GM10847 (cell line): ENCODE results near the gene MRPS10.

Experiments used
- POLR2A ChIP-seq: IDR thresholded peaks from 2 replicates; pipeline ENCODE4 v1.6.1; 2011; ENCODE audit not compliant: insufficient read length; ENCODE audit errors: extremely low read depth

Gene MRPS10

DNA sequence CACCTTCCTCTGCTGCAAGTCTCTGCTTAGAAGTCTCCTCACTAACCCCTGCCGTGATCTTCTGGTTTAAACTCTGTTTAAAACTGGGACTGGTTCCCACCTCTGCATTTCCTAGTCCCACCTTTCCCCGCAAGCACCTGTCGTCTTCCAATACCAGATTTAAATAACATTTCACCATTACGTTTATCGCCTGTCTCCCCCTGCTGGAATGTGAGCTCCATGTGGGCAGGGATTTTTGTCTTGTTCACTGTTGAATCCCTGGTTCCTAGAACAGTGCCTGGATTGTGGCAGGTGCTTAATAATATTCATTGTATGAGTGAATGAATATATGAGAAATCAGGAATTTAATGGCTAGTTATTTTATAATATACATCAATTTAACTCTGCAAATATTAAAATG is 41.8 kb downstream of the MRPS10 start:
- no peak for TF ChIP-seq POLR2A

DNA sequence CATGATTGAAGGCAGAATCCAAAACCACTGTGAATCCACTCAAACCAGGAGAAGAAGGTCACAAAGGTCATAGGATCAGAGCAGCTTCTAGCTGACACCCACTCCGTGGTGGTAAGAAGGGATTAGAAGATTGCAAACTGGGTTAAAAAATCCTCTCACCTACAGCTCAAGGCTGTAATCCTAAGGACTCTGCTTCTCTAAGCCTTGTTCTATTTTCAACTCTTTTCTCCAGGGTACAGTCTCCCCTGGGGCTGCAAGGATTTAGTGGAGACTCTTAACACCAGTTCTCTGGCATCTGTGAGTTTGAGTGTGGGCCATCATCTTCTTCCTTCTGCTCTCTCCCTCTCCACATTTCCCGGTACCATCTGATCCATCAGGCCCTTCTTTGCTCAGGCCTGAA is 44.6 kb downstream of the MRPS10 start, which contains the start of gene GUCA1A:
Gene GUCA1A, plus strand, starts transcription at position 264 of the 400 bp plus-strand sequence. CDS start 250 bp downstream, outside the sequence.
- no peak for TF ChIP-seq POLR2A

DNA sequence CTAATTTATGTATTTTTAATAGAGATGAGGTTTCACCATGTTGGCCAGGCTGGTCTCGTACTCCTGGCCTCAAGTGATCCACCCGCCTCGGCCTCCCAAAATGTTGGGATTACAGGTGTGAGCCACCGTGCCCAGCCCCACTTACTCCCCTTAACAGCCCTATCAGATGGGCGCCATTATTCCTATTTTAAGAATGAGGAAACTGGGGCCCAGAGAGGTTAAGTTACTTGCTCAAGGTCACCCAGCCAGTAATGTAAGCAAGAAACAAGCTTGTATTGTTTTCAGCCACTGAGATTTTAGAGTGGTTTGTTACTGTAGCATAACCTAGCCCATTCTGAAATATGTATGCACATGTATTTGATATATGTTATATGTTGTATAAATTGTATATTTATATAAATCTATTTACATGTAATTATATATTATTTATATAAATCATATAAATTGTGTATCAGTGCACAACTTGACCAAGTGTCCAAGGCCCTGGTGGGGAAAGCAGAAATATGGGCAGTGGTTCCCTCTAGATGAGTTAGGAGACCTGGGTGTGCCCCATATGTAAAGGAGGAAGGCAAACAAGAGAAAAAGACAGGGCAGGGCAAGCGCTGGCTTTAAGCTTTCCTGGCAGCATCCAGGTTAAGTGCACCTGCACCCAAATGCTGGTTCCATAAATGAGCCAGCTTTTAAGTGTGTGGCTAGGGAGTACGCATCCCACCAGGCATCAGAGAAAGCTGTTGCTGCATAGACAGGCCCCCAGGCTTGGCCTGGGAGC is 45.7 kb downstream of the MRPS10 start:
- TF ChIP-seq POLR2A = no peak

DNA sequence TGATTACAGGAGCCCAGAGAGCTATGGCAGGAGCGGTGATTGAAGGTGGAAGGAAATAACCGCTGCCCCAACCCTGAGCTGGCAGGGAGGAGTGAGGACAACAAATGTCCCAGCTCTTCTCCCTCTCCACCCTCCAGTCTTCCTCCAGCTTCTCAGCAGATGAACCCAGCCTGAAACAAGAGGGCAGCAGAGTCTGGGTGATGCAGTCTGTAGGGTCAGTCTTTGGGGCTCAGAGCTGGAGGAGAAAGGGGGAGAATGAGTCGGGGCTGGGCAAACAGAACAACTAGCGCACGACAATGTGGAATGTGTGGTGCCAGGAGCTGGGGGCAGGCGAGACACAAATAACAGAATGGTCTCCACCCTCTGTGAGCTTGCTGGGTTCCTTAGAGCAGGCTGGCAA is 49.0 kb downstream of the MRPS10 start:
- no peak for TF ChIP-seq POLR2A

DNA sequence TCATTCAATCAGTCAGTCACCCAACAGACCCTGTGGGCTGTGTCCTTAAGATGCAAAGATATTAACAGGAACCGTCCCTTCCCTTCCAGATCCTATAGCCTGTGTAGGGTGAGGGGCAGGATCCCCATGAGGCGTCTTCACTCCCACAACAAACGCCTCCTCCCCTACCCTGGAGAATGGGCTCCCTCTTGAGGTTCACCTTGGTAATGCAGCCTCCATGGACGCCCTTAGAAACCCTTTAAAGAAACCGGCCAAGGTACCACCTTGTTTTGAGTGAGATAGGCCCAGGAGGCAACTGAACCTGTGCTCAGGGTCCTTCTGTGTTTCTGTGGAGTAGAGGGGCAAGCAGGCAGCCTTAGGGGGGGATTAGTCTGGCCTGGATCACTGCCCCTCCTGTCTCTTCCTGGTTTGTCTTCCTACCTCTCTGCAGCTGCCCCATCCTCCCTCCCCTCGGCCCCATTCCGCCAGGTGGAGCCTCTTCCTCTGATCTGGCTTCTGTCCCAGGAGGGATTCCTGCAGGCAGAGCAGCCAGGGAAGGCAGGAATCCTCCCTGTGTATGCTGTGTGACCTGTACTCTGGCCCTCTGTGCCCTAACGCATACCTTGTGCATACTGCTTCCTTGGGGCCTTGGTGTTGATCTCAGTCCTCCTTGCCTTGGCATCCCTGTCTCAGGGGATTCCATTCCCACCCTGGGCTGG is 51.1 kb downstream of the MRPS10 start:
- no peak for TF ChIP-seq POLR2A

DNA sequence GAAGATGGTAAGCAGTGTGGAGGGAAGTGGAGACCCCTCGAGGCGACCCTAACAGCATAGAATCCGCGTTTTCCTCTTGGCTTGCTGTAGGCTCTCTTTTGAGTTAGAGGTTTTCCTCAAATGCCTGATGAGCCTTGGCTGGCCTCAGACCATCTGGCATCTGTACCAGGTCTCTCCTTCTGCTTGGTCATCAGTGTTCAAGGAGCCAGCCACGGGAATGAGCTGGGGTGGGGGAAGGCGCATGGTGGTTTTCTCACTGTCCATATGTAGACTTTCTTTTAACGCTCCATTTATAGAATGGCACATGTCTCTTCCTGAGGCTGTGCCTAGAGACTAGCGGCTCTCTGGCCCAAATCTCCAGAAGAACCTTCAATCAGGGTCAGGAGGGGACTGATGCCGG is 52.6 kb downstream of the MRPS10 start:
- no peak for TF ChIP-seq POLR2A

DNA sequence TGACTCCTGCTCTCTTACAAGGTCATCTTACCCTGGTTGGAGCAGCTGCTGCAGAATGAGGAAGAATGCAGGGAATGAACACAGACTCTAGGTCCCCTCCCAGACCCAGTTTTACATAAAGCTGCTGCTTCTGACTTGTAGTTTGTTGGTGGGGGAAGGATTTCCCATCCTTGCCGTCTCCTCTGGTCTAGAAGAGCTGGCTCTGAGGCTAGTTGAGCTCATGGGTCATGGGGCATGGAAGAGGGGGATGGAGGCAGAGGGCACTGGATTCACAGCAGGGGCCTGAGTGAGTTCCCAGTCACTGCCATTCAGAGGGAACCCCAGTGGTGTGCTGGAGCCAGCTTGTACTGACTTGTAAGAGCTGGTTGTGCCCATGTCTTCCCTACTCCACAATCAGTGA is 53.7 kb downstream of the MRPS10 start:
- no peak for TF ChIP-seq POLR2A

DNA sequence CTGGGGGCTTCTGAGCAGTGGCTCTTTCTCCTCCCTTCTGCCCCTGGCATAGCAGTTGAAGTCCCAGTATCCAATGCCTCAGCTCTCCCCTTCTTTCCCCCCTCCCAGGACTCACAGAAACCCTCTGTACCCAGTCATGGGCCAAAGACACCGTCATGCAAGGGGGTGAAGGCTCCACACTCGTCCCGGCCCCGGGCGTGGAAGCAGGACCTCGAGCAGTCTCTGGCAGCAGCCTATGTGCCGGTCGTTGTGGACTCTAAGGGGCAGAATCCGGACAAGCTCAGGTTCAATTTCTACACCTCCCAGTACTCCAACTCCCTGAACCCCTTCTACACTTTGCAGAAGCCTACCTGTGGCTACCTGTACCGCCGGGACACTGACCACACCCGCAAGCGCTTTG is 54.8 kb downstream of the MRPS10 start:
- no peak for TF ChIP-seq POLR2A

DNA sequence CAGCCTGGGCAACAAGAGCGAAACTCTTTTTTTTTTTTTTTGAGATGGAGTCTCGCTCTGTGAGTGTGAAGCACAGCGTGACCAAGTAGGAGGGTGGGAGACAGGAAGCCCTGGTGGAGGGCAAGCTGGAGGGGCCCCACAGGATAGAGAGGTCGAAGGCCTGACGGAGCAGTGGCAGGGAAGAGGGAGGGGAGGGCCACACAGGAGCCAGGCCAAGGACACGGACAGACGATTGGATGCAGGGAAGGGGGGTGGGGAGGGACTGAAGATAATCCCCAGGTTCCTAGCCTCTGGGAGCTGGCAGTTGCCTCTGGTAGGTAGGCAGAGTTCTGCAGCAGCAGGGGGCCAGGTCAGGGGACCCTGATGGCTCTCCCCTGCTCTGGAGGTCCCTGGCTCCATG is 55.3 kb downstream of the MRPS10 start:
- no peak for TF ChIP-seq POLR2A

DNA sequence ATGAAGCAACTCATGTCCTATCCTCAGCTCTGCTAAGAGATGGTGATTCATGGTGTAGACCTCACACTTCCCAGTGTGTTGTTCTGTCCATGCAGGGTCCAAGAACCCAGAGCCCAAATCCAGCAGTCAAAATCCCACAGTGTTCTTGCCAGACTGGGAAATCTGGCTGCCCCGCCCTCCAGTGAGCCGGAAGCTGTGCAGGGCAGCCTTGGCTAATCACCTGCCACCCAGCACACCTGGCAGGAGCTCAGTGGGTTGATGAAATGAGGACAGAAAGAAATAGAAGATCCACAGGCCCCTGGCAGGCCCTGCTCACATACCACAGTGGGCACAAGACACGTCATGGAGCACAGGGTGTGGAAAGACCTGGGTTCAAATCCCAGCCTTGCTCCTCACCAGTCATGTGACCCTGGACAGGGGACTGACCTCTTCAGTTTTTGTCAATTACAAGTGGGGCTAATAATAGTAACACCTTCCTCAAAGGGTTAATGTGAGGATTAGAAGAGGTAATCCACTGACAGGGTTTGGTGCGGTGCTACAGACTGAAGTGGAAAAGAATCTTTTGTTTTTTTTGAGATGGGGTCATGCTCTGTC is 58.1 kb downstream of the MRPS10 start:
- no peak for TF ChIP-seq POLR2A

DNA sequence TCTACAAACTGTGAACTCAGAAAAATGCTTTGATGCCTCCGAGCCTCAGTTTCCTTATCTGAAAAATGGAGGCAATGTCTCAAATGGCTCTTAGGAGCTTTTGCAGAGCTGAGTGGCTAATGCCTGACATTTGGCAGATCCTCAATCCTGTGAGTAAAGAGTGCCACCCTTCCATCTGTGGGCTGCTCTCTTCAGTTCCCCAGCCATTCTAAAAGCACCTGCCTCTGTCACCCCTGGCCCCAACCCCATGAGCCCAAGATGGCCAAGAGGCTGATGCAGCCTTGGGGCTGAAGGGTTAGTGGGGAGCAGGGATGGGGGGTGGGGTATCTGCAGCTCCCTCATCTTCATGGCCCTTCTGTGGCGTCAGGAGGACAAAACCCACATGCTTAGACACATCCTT is 59.0 kb downstream of the MRPS10 start:
- no peak for TF ChIP-seq POLR2A

DNA sequence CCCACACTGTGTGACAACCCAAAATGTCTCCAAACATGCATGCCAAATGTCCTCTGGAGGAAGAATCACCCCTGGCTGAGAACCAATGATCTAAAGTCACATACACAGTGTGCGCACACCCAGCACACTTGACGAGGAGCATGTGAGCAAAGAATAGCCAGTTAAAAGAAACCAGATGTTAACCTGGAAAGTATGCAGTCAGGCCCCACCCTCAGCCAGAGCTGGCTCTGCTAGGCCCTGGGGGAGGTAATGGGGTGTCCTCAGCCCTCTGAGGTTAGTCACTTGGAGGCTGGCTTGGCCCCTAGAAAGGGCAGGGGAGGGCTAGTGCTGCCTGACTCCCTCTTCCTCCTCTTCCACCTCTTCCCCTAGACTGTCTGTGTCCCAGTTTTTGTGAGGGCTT is 59.6 kb downstream of the MRPS10 start:
- no peak for TF ChIP-seq POLR2A
